Esophagus muscularis mucosa (tissue), 4 donors: ENCODE results near the gene PDCL3.

Experiments used
- EP300 ChIP-seq: sonication (generic); formaldehyde crosslinking; IDR thresholded peaks from one replicate; pipeline ENCODE4 v1.6.1; 2017; ENCODE audit warnings: antibody characterized with exemption
- POLR2A ChIP-seq: fragments of 450-650 bp; IDR thresholded peaks from one replicate; pipeline ENCODE4 v1.6.1; 2017; ENCODE audit warnings: antibody characterized with exemption, moderate library complexity, mild to moderate bottlenecking, low read depth
- TF ChIP-seq, protein P1 (sequence below), 3 experiments: fragments of 200-600 bp in 2 of 3; fragments of 450-650 bp in 1 of 3; sonication (generic) in 2 of 3; IDR thresholded peaks; one replicate each; pipeline ENCODE4 v1.5.1; 2017 to 2019; ENCODE audit warnings: antibody characterized with exemption in 3 of 3, mild to moderate bottlenecking in 2 of 3, moderate library complexity in 1 of 3

- TF ChIP-seq POLR2A (no peak), EP300 (no peak)
- TF ChIP-seq, protein P1, sequence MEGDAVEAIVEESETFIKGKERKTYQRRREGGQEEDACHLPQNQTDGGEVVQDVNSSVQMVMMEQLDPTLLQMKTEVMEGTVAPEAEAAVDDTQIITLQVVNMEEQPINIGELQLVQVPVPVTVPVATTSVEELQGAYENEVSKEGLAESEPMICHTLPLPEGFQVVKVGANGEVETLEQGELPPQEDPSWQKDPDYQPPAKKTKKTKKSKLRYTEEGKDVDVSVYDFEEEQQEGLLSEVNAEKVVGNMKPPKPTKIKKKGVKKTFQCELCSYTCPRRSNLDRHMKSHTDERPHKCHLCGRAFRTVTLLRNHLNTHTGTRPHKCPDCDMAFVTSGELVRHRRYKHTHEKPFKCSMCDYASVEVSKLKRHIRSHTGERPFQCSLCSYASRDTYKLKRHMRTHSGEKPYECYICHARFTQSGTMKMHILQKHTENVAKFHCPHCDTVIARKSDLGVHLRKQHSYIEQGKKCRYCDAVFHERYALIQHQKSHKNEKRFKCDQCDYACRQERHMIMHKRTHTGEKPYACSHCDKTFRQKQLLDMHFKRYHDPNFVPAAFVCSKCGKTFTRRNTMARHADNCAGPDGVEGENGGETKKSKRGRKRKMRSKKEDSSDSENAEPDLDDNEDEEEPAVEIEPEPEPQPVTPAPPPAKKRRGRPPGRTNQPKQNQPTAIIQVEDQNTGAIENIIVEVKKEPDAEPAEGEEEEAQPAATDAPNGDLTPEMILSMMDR (IDR thresholded peaks at IDR 0.05): no peak
These were observed 14.0 kb upstream of the PDCL3 start for GRCh38 chr2:100548771-100549170.
